ENCODE results near the gene NPY4R.
"Not testable (repeated sequence)": the region's sequence is repeated elsewhere in the genome, so short reads cannot be mapped to it uniquely, and the experiment has no call there.

NPY4R gene

DNA sequence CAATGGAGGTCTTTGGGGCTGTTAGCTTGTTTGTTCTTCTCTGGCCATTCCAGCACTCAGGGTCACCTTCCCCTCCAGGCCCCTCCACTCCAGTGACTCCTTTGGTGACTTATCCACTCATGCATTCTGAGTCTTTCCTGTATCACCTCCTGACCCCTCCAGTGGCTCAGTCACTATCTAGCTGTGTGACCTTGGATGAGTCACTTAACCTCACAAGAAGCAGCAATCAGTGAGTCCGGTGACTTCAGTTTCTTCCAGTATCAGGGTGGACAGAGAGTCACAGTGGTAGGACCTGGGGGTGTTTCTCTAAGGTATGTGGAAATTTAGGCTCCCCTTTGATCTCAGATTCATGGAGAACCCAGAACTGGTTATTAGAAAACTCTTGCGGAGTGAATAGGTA is 9.8 kb downstream of the NPY4R start:
- DNase-seq (ENCODE audit: low read depth) = not testable (repeated sequence)

DNA sequence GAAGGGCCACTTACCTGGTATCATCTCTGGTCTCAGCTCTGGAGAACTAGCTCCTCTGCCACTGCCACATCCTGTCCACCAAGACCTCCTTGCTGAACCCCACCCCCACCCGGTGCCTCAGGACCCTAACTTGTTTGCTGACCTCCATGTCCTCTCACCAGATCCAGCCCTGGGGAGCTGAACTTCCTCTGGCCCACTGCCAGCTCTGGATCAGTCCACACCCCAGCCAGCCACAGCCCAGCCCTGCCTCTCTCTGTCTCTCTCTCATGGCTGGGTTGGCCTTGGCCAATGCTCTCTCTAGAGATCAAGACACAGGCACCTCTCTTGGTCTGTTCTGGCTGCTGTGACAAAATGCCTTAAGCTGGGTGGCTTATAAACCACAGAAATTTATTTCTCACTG is 14.4 kb downstream of the NPY4R start:
- not testable (repeated sequence) for DNase-seq (ENCODE audit: low read depth)

DNA sequence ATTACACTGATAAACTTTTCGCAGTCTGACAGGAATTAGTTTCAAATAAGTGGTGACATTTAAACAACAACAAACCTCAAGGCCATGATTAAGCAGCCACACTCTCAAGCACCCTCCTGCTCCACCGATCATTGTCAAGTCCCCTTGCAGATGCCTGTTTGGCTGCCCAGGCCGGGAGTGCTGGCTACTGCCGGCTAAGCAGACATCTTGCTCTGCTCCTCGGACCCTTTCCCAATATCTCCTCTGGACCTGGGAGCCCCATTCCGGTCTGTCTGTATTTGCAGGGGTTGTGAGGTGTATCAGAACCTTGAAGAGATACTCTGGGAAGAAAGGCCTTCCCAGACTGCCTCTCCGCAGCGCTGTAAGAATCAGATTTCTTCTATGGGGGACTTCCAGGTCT is 14.9 kb downstream of the NPY4R start:
- not testable (repeated sequence) for DNase-seq (ENCODE audit: low read depth)

DNA sequence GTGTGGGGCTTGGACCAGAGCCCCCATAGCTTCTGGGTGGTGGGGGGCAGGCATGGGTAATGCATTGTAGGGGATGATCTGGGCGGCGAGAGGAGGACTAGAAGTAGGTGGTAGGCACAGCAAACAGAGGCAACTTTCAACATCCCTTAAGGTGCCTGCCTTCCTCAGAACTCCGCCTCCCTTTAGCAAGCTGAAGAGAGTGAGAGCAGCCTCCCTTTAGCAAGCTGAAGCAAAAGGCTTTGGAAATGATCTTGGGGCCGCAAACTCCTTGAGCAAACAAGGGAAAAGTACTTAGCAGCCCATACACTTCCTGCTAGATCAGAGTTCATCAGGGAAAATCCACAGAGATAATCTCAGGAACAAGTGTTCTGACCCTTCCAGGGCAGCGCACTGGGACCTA is 18.3 kb downstream of the NPY4R start:
- not testable (repeated sequence) for DNase-seq (ENCODE audit: low read depth)

DNA sequence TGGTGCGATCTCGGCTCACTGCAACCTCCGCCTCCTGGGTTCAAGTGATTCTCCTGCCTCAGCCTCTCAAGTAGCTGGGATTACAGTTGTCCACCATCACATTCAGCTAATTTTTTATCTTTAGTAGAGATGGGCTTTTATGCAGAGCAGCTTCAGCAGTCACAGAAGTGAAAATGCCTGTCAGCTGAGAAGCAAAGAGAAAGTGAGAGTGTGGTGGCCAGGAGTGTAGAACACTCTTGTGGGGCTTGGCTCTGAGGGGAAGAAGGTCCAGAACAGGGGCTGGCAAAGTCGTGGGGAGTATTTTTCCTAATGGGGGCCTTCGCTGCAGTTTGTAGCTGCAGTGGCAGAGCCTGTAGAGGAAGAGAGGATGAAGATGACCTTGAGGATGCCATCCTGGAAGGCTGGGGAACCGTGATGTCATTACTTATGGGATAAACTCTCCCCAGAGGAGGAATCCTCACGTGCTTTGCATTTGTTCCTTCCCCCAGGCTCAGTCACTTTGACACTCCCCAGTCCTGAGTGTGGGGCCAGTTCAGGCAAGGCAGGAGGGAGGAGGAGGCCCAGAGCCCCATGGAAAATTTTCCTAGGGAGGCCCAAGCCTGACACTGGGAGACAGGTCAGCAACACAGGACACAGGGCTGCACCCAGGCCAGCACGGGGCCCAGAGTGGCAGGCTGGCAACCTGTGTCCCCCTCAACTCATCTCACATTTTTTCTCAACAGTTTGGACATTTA is 20.2 kb downstream of the NPY4R start:
- not testable (repeated sequence) for DNase-seq (ENCODE audit: low read depth)

DNA sequence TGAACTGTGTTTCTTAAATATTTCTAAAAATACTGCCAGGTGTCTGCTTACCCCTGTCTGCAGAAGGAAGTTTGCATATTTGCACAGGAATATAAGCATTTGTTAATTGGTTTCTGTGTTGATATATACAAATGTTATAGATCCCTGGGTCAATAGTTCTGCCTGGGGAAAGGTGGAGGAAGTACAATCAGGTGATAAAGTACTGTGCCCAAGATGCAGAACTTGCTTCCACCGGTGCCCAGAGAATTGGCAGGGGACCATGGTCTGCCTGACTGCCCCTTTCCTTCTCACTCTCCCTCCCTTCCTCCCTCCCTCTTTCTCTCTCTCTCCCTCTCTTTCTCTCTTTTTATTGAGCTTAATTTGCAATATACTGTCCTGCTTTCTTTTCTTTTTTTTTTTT is 22.3 kb downstream of the NPY4R start:
- not testable (repeated sequence) for DNase-seq (ENCODE audit: low read depth)

DNA sequence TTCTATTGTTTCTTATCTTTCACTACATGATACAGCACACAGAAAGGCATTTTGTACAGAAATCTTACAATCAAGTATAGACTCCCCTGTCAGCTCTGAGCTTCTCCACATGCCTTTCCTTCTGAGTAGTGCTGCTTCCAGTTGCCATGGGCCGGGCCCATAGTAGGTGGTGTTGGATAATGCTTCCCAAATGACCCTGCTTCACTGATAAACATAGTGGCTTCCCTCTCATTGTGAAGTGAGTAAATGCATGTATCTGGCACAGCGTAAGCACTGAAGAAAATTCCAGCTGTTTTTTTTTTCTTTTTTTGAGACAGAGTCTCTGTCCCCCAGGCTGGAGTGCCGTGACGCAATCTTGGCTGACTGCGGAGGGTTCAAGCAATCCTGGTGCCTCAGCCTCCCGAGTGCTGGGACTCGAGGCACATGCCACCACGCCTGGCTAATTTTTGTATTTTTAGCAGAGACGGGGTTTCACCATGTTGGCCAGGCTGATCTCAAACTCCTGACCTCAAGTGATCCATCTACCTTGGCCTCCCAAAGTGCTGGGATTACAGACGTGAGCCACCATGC is 23.0 kb downstream of the NPY4R start:
- not testable (repeated sequence) for DNase-seq (ENCODE audit: low read depth)

DNA sequence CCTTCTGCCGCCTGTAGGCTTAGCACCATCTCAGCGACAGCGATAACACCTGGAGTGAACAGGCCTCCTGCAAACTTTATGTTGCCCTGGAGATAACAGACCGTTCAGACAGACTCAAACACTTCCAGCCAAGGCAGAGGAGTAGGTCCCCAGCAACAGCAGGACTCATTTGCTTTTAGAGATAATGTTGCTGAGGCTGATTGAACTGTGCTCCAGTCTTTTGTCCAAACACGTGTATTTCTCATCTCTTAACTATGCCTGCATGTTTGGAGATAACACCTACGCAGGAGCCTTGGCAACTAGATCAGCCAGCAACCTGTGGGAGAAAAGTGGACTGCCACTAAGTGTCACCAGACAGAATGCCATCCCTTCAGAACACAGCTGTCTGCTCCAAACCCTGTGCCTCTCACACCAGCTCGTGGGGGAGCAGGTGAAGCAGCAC is 23.9 kb downstream of the NPY4R start:
- DNase-seq (ENCODE audit: low read depth) = not testable (repeated sequence)

DNA sequence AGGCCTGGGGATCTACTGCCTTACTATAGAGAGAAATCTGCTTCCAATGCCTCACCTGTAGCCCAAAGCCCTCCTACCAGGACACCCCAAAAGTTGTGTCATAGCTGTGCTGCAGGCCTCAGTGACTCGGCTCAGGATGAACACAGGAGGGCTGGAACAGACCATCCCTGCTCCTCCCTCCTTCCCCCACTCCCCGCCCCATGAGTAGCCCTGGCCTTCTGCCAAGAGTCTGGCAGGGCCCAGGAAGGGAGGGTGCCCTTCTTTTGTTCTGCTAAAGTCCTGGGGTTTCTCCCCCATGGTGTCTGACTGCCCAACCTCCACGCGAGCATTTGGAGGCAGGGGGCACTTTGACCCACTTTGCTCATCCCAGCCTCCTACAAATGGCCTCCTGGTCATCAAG is 24.8 kb downstream of the NPY4R start:
- DNase-seq (ENCODE audit: low read depth) = not testable (repeated sequence)

DNA sequence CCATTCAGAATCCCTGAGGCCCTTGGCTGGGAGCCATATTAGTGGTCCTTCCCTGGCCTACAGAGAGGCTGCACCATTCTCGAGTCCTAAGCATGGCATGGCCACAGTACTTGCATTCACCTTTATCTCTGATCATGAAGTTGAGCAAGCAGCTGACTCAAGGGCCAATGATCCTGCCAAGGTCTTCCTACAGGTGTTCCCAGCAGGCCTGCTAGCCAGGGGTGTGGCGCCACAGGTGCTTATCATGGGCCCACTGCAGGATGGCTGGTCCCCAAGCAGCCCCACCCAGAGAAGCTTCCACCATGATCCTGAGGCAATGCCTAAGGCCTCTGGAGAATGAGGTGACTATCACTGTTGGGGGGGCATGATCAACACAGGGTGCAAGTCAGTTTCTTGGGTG is 42.2 kb downstream of the NPY4R start:
- DNase-seq (ENCODE audit: low read depth) = not testable (repeated sequence)

DNA sequence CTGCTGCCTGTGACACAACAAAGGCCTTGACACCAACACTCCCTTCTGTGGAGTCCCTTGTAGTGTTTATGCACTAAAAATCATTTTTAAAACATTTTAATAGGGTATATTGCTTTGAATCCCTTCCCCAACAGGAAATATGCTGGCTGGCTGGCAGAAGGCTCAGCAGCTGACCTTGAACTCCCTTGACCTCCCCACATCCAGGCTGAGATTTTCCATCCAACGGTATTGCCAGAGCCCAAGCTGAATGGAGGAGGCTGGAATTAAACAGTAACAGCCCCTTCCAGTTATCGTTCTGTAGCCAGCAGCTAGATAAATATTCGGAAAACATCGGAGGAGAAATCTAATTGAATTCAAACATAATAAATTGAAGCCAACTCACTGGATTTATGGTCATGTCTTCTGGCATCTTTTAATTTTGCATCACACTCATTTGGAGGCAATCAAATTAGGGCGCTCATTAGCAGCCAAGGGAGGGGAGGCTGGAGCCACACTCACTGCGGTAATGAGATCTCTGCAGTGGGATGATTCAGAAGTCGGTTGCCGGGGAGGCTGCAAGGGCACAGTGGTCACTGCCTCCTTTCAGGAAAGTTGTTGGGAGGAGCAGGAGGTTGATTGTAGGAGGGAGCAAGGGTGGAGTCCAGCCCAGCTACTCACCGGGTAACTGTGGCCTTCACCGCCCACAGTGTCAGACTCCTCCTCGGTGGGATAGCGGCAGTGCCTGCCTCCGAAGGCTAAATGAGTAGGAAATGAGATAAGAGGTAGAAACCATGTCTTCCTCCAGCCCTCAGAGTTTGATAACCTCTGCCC is 46.0 kb downstream of the NPY4R start:
- DNase-seq (ENCODE audit: low read depth) = not testable (repeated sequence)

DNA sequence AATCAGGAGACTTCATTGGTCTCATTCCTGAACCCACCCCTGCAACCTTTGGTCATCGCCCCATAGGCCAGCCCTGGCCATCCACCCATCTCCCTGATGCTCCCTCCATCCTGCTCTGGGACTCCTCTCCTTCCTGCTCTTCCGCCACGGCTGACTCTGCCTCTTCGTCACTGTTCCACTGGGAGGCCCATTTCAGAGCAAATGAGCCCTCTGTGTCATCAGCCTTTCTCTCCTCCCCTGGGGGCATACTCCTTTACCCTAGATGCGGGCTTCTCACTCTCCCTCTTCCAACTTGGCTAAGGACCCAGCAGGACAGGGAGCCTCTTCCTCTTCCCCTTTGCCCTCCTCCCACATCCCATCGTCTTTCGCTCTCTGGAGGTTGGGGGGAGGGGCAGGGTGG is 47.5 kb downstream of the NPY4R start:
- not testable (repeated sequence) for DNase-seq (ENCODE audit: low read depth)

DNA sequence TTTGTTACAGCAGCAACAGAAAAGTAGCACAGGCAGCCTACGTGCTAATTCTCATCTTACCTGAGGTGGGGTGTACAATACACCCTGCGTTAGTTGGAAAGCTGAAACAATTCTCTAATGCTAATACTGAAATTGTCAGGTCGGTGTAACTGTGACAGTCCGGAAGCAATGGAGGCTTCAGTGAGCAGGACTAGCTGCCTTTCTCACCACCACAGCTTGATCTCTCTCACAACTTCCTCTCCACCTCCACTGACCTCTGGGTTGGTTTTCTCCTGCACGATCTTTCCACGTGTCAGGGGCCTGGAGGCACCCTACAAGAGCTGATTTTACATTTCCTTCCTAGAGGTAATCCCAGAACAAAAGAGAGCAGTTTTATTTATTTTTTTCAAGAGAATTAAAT is 50.5 kb downstream of the NPY4R start:
- DNase-seq (ENCODE audit: low read depth) = not testable (repeated sequence)

DNA sequence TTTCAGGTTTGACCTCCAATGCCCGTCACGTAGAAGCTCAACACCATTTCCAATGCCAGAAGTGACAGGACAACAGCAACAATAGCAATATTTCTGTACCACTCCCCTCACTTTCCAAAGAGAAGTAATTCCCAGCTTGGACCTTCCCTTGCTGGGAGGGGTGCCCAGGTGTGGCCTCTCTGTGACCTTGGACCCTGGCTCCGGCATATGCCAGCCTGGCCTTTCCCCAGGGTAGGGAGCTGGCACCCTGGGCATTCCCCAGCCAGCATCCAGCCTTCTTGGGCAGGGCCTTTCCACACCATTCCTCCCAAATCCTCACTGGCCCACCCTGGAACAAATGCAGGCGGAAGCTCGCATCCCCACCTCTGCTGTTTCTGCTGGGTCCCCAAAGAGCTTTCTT is 53.1 kb downstream of the NPY4R start:
- DNase-seq (ENCODE audit: low read depth) = not testable (repeated sequence)

DNA sequence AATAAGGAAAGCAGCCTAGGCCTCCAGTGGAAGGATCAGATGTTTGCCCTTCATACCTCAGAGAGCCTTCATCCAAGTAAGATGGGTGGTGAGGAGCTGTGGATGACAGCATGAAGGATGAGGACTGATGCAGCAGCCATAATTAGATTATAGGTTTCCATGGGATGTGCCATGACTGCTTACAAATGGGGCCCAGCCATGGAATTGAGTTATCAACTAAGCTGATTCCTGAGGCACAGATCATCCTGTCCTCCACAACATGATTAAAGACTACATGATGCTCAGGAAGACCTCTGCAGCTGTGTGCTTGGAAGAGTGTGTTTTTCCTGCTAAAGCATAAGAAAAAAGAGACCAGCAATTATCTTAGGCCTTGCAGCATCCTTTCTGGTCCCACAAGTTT is 54.6 kb downstream of the NPY4R start:
- DNase-seq (ENCODE audit: low read depth) = not testable (repeated sequence)
